Measurements from ENCODE around the gene ETNK2. TPM values are rescaled to one million over a fixed set of nuclear protein-coding genes. Genes with fewer than 3 reads are reported as not detected.

The ETNK2 gene
- total and polyA plus RNA-seq, 2 of the 8 experiments (the other 6 are each of a cell fraction or from before 2014, with no cell fraction given): 20.1 to 26.7 TPM

GRCh38 chr1:204139088-204139487, 12.8 kb downstream of the ETNK2 start:
- H2BK12ac ChIP-seq (ENCODE audit: low read depth, low read length): no peak overlapping the region
- CTCF ChIA-PET (ENCODE audit: partially characterized antibody): interaction anchor here (0.5 to 9.8 kb wide), 11 partner anchors 11 to 278 kb away, joined by 3 to 99 read pairs (median 4); no protein-coding TSS in a partner anchor
- no peaks in the 10 kb centered on the region; the same call in 1 of the 2 replicates for H3K79me1 ChIP-seq (ENCODE audit: low read depth, low read length)
- H3K79me2 ChIP-seq (ENCODE audit: control insufficient read depth in 1 of 2, insufficient read depth in 2 of 2, low read length in 2 of 2): no peaks in the 10 kb centered on the region
- DNase-seq (ENCODE audit: low read depth in 1 of 2, low spot score in 2 of 2) (no peak), FAIRE-seq (no peak)
- no peak overlapping the region for H2BK5ac ChIP-seq (ENCODE audit: low read depth, low read length)
- H3K4me2 ChIP-seq (ENCODE audit: insufficient read depth in 1 of 2, low read depth in 2 of 2, low read length in 2 of 2): no peak overlapping the region
- H2BK120ac ChIP-seq (replicated peaks; ENCODE audit: low read depth, low read length): no peak overlapping the region
- H3K4me3 ChIP-seq (ENCODE audit: extremely low read depth in 1 of 4, insufficient read depth in 2 of 4, low read depth in 3 of 4, low read length in 4 of 4): no peak overlapping the region
- H3K36me3 ChIP-seq (ENCODE audit: control insufficient read depth in 2 of 4, insufficient read depth in 4 of 4, low read length in 3 of 4): no peaks in the 10 kb centered on the region; a peak in 1 of 8 replicates
- H3K4me1 ChIP-seq (replicated peaks in 1 of 4; ENCODE audit: control insufficient read depth in 3 of 4, insufficient read depth in 4 of 4, low read length in 3 of 4): peaks cover 0 to 5% (median under 1%) of the 10 kb centered on the region in 4 experiments; a peak in 3 of 7 replicates
- H2AFZ ChIP-seq (ENCODE audit: low read length): no peak overlapping the region
- no peak for TF ChIP-seq NRF1 (IDR thresholded peaks at IDR 0.05; ENCODE audit: low read depth, low read length)
- TF ChIP-seq RAD21 (IDR thresholded peaks at IDR 0.05 in 1 of 2, conservative IDR thresholded peaks at IDR 0.05 in 1 of 2; ENCODE audit: low read depth in 2 of 2, low read length in 2 of 2): no peak
- no peak for TF ChIP-seq CHD2 (IDR thresholded peaks at IDR 0.05; ENCODE audit: low read length)
- no peak for TF ChIP-seq EP300 (IDR thresholded peaks at IDR 0.05; ENCODE audit: borderline replicate concordance in 1 of 2, low read depth in 2 of 2, low read length in 2 of 2)
- no peak for TF ChIP-seq SIN3A (conservative IDR thresholded peaks at IDR 0.05 in 1 of 2, IDR thresholded peaks at IDR 0.05 in 1 of 2; ENCODE audit: low read depth in 1 of 2, low read length in 2 of 2)
- 87% methylated on average over 2 of the region's 2 CpGs; no CpG with 5 or more reads in 1 of the 2 experiments for WGBS, 2 experiments (ENCODE audit: extremely low coverage in 1 of 2, insufficient coverage in 1 of 2, insufficient read length in 1 of 2, insufficient replicate concordance in 2 of 2, low coverage in 1 of 2, low lambda C conversion rate in 2 of 2, missing lambda C conversion rate in 1 of 2)
- no peak overlapping the region for H4K5ac ChIP-seq (ENCODE audit: insufficient read length, low read depth, low read length)
- no peaks in the 10 kb centered on the region; a peak in 1 of 7 replicates for H3K27me3 ChIP-seq (replicated peaks in 1 of 4; ENCODE audit: control insufficient read depth in 3 of 4, extremely low read depth in 1 of 4, insufficient read depth in 3 of 4, low read length in 3 of 4)
- no peak overlapping the region for H3K23ac ChIP-seq (ENCODE audit: insufficient read length)
- peaks cover 0 to 2% of the 10 kb centered on the region in 2 experiments for H4K20me1 ChIP-seq (replicated peaks in 1 of 2; ENCODE audit: control insufficient read depth in 1 of 2, insufficient read depth in 2 of 2, low read length in 2 of 2)
- H4K91ac ChIP-seq (replicated peaks; ENCODE audit: insufficient read length, low read length): no peak overlapping the region
- POLR2A ChIA-PET (ENCODE audit: partially characterized antibody): interaction anchor here (0.7 to 0.9 kb wide), 2 partner anchors 10 to 267 kb away, joined by 3 read pairs; no protein-coding TSS in a partner anchor
- H3K56ac ChIP-seq (replicated peaks; ENCODE audit: insufficient read length, low read depth, low read length): no peak overlapping the region
- H3K14ac ChIP-seq (ENCODE audit: insufficient read length): no peak overlapping the region
- H2AK5ac ChIP-seq (ENCODE audit: low read depth, low read length): no peak overlapping the region
- H3K23me2 ChIP-seq (ENCODE audit: low read depth, low read length): no peaks in the 10 kb centered on the region; the same call in 1 of the 2 replicates
- no peak overlapping the region for H2BK15ac ChIP-seq (ENCODE audit: low read length)
- no peak overlapping the region for H2BK20ac ChIP-seq (ENCODE audit: low read length)
- no peak overlapping the region for H3K18ac ChIP-seq (ENCODE audit: extremely low read depth, low read length)
- H3K4ac ChIP-seq (replicated peaks; ENCODE audit: insufficient read length, low read depth, low read length): no peak overlapping the region
- no peaks in the 10 kb centered on the region for H3K9me3 ChIP-seq (ENCODE audit: insufficient read depth in 2 of 2, low read depth in 1 of 2, low read length in 1 of 2)
- no peak overlapping the region for H4K8ac ChIP-seq (ENCODE audit: extremely low read depth, insufficient read depth, low read length)
- no peak overlapping the region for H3K9ac ChIP-seq (replicated peaks in 1 of 4; ENCODE audit: extremely low read depth in 1 of 4, low read depth in 3 of 4, low read length in 3 of 4)
- no peak overlapping the region for H3K27ac ChIP-seq (ENCODE audit: low read depth, low read length)
